GM12878 (cell line): ENCODE data around the gene SPATS2L. TPM values are rescaled to one million over a fixed set of nuclear protein-coding genes. Genes with fewer than 3 reads are reported as not detected.
A peak's percentile ranks its signal among the peaks of the same experiment; 100 is the strongest.

ENCODE experiments used
- ATAC-seq: fragments of 200-7000 bp; cut with Tn5 transposase; 3 replicates; pipeline ENCODE4 v1.9.1; 2020; ENCODE audit warnings: mild to moderate bottlenecking, moderate library complexity
- BruUV-seq: library from RNA; stranded (reverse); fragments of 400-500 nt; replicated peaks from 2 replicates; lab custom pipeline; 2021; lab: Mats Ljungman, UMichigan
- CTCF ChIA-PET: fragments of 300-600 bp; sonication (Branson Sonifier 250); formaldehyde crosslinking; extraction: SDS; loops from one replicate; lab custom pipeline; 2021; ENCODE audit warnings: inconsistent platforms; lab: Yijun Ruan, JAX
- POLR2A ChIA-PET: fragments of 350-600 bp; formaldehyde crosslinking; extraction: SDS; loops from one replicate; lab custom pipeline; 2021; ENCODE audit warnings: inconsistent platforms; lab: Charles Lee
- RAD21 ChIA-PET: fragments of 300-600 bp; sonication (Branson Sonifier 250); formaldehyde crosslinking; loops from one replicate; lab custom pipeline; 2023; ENCODE audit warnings: antibody characterized with exemption; ENCODE audit not compliant: unreplicated experiment; lab: Charles Lee
- SMC1A ChIA-PET: fragments of 300-600 bp; sonication (Branson Sonifier 250); formaldehyde crosslinking; loops from one replicate; lab custom pipeline; 2023; ENCODE audit not compliant: unreplicated experiment, uncharacterized antibody; lab: Charles Lee
- DNase-seq: peaks from one replicate; pipeline ENCODE4 v3.0.0-alpha.2; 2011; ENCODE audit warnings: low read depth, low spot score
- FAIRE-seq: peaks from 3 replicates; lab custom pipeline; 2011; peaks lifted over from hg19 to GRCh38; lab: Jason Lieb, UNC
- H2AFZ ChIP-seq: 2 replicates; pipeline ENCODE4 v1.6.0; 2011; ENCODE audit warnings: low read depth, low read length, control low read depth; ENCODE audit not compliant: control insufficient read depth
- H3K27ac ChIP-seq: 2 replicates; pipeline ENCODE4 v1.5.1; 2011; ENCODE audit warnings: control low read depth; ENCODE audit not compliant: control insufficient read depth, insufficient read depth
- H3K27me3 ChIP-seq, 2 experiments: replicated peaks in 1 of 2; 2 replicates each; pipeline versions ENCODE4 v1.6.0 to v1.6.1; 2011; ENCODE audit warnings: low read length in 1 of 2; ENCODE audit not compliant: control insufficient read depth in 2 of 2, insufficient read depth in 2 of 2
- H3K36me3 ChIP-seq, 2 experiments: 2 replicates each; pipeline ENCODE4 v1.5.1; 2011; ENCODE audit warnings: low read length in 1 of 2; ENCODE audit not compliant: control insufficient read depth in 2 of 2, insufficient read depth in 2 of 2
- H3K4me1 ChIP-seq: 2 replicates; pipeline ENCODE4 v1.6.1; 2011; ENCODE audit warnings: mild to moderate bottlenecking, low read length, moderate library complexity, mixed read lengths; ENCODE audit not compliant: control insufficient read depth, insufficient read depth
- H3K4me2 ChIP-seq: 2 replicates; pipeline ENCODE4 v1.6.0; 2011; ENCODE audit warnings: control low read depth; ENCODE audit not compliant: control insufficient read depth, insufficient read depth
- H3K4me3 ChIP-seq: fragments of 200-600 bp; sonication (generic); 2 replicates; pipeline ENCODE4 v1.5.1; 2016
- H3K79me2 ChIP-seq: 2 replicates; pipeline ENCODE4 v1.6.0; 2011; ENCODE audit warnings: low read length; ENCODE audit not compliant: control insufficient read depth, insufficient read depth
- H3K9ac ChIP-seq: 2 replicates; pipeline ENCODE4 v1.8.0; 2011; ENCODE audit warnings: low read length, control low read depth, mixed read lengths; ENCODE audit not compliant: control insufficient read depth, insufficient read depth
- H3K9me3 ChIP-seq: replicated peaks from 3 replicates; pipeline ENCODE4 v1.5.1; 2011; ENCODE audit warnings: mild to moderate bottlenecking, low read length; ENCODE audit not compliant: control insufficient read depth, insufficient read depth
- H4K20me1 ChIP-seq: 2 replicates; pipeline ENCODE4 v1.6.0; 2011; ENCODE audit not compliant: control insufficient read depth, insufficient read depth
- RELB ChIP-seq: fragments of 450-650 bp; IDR thresholded peaks from 2 replicates; pipeline ENCODE4 v1.6.1; 2017; ENCODE audit warnings: low read depth, mild to moderate bottlenecking, moderate library complexity
- WGBS: methylation state at CpG from one replicate; pipeline ENCODE4 v1.1.6; 2016; ENCODE audit warnings: low lambda C conversion rate; ENCODE audit not compliant: insufficient replicate concordance, insufficient coverage; ENCODE audit errors: missing lambda C conversion rate; 5-methylcytosine and 5-hydroxymethylcytosine counted together
- in situ Hi-C: fragments of 300-500 bp; cut with MboI; formaldehyde crosslinking; loops from 9 replicates; pipeline ENCODE4 v1.14.3; 2018; ENCODE audit warnings: mixed read lengths
- intact Hi-C: fragments of 100-400 bp; cut with micrococcal nuclease; formaldehyde crosslinking; loops from one replicate; pipeline ENCODE4 v1.14.2; 2022; ENCODE audit not compliant: unreplicated experiment
- polyA plus RNA-seq, 11 experiments: library from polyadenylated mRNA; depleted of rRNA in 4 of 11; unstranded in 6 of 11; stranded (reverse) in 5 of 11; fragments of >200 nt; fragmentation: Nextera tagmentation in 4 of 11; fragmentation: Illumina TruSeq in 1 of 11; extraction: Ambion mirVana in 4 of 11; extraction: Trizol in 1 of 11; gene quantifications; 1 replicate in 1 of 11; 2 replicates in 10 of 11; pipeline versions ENCODE4 v1.2.1 to v1.2.3, GENCODE V29; 2011 to 2016; ENCODE audit warnings: inconsistent platforms in 2 of 11, missing spikeins in 2 of 11, low read depth in 1 of 11
- total RNA-seq, 4 experiments: library from RNA; depleted of rRNA in 3 of 4; stranded (reverse); fragments of >200 nt in 3 of 4; fragmentation: Illumina TruSeq in 1 of 4; extraction: Trizol in 1 of 4; gene quantifications; 2 replicates each; pipeline versions ENCODE4 v1.2.1 to v1.2.3, GENCODE V29; 2013 to 2021

Gene SPATS2L
- total and polyA plus RNA-seq, 10 of the 15 experiments (the other 5 are each of a cell fraction or from before 2014, with no cell fraction given), result 5.2 to 30.0 (median 20.1) TPM

GRCh38 chr2:200308546-200309295 is 2.2 kb downstream of the SPATS2L start:
- FAIRE-seq, result peak; percentile 68
- no peak overlapping the region for H2AFZ ChIP-seq
- WGBS, result 76% methylated on average over 5 of the region's 5 CpGs
- no TSS peak for BruUV-seq
- ATAC-seq, result no peak
- no peaks in the 10 kb centered on the region for H4K20me1 ChIP-seq
- DNase-seq, result no peak
- H3K27me3 ChIP-seq, result no peaks in the 10 kb centered on the region
- peaks cover 19% of the 10 kb centered on the region for H3K79me2 ChIP-seq
- SMC1A ChIA-PET, result interaction anchor here (0.7 to 2.9 kb wide), 8 partner anchors 13 to 163 kb away, joined by 3 to 16 read pairs (median 4); no protein-coding TSS in a partner anchor
- H3K27ac ChIP-seq, result no peak overlapping the region
- TF ChIP-seq RELB, result no peak
- H3K36me3 ChIP-seq, result no peaks in the 10 kb centered on the region
- RAD21 ChIA-PET, result interaction anchor here (1.0 to 2.0 kb wide), 3 partner anchors 147 to 174 kb away, joined by 3 to 8 read pairs (median 3); no protein-coding TSS in a partner anchor
- peak overlapping the region; percentile 71; the same call in 1 of the 2 replicates for H3K4me3 ChIP-seq
- in situ Hi-C loops (no loop called here), intact Hi-C loops (loop anchor here (5.0 kb wide), 3 partner anchors 64 to 326 kb away; no protein-coding TSS in a partner anchor)
- no peaks in the 10 kb centered on the region for H3K9me3 ChIP-seq
- CTCF ChIA-PET, result interaction anchor here (0.8 to 1.9 kb wide), 4 partner anchors 46 to 329 kb away, joined by 3 to 5 read pairs (median 4); no protein-coding TSS in a partner anchor
- H3K4me2 ChIP-seq, result peak overlapping the region; percentile 74; the same call in 1 of the 2 replicates
- POLR2A ChIA-PET, result interaction anchor here (0.7 kb wide), 1 partner anchor 1543 kb away, joined by 3 read pairs; no protein-coding TSS in a partner anchor
- peaks cover 4% of the 10 kb centered on the region; the same call in 1 of the 2 replicates for H3K4me1 ChIP-seq
- no peak overlapping the region for H3K9ac ChIP-seq
